ENCODE results near the gene SLC30A2. TPM values are rescaled to one million over a fixed set of nuclear protein-coding genes. Genes with fewer than 3 reads are reported as not detected.

The SLC30A2 gene
- total RNA-seq, 1 experiment from 2014 or later: 3.0 TPM

GRCh38 chr1:26082020-26082350, 36.1 kb upstream of the SLC30A2 start:
- Histone ChIP-seq H3K4me3 (ENCODE audit: low read depth, low read length) (no peak overlapping the region), H3K27me3 (replicated peaks; ENCODE audit: control insufficient read depth, insufficient read depth, low read length) (no peaks in the 10 kb centered on the region), H3K4me1 (peaks cover 40% of the 10 kb centered on the region), H3K36me3 (ENCODE audit: control insufficient read depth, insufficient read depth, low read length) (no peaks in the 10 kb centered on the region), H3K9me3 (no peaks in the 10 kb centered on the region)
- no TSS peak for BruUV-seq (replicated peaks)
- no peaks in the 10 kb centered on the region for H3K9me3 Mint-ChIP-seq (ENCODE audit: unreplicated experiment)
- ChIA-PET POLR2A (no interaction called here), CTCF (no interaction called here)
- H3K36me3 Mint-ChIP-seq (ENCODE audit: insufficient read depth, unreplicated experiment): peaks cover 5% of the 10 kb centered on the region
- H3K4me3 Mint-ChIP-seq (ENCODE audit: unreplicated experiment): no peak overlapping the region
- H3K27me3 Mint-ChIP-seq (ENCODE audit: insufficient read depth, unreplicated experiment): no peaks in the 10 kb centered on the region
- H3K27ac Mint-ChIP-seq (ENCODE audit: unreplicated experiment): no peak overlapping the region
- no peak for TF ChIP-seq CTCF (IDR thresholded peaks at IDR 0.05; ENCODE audit: insufficient read depth in 1 of 2, low read depth in 1 of 2, low read length in 1 of 2, severe bottlenecking in 1 of 2, unreplicated experiment in 1 of 2)
- intact Hi-C loops (cut with micrococcal nuclease; ENCODE audit: unreplicated experiment): no loop called here
- no peak for DNase-seq
- peaks cover 12% of the 10 kb centered on the region for H3K4me1 Mint-ChIP-seq (ENCODE audit: low read depth, unreplicated experiment)

- H3K27ac Mint-ChIP-seq (ENCODE audit: unreplicated experiment): no peak overlapping the region
- no peak for TF ChIP-seq CTCF (IDR thresholded peaks at IDR 0.05; ENCODE audit: insufficient read depth in 1 of 2, low read depth in 1 of 2, low read length in 1 of 2, severe bottlenecking in 1 of 2, unreplicated experiment in 1 of 2)
- peaks cover 5% of the 10 kb centered on the region for H3K36me3 Mint-ChIP-seq (ENCODE audit: insufficient read depth, unreplicated experiment)
- no peaks in the 10 kb centered on the region for H3K27me3 Mint-ChIP-seq (ENCODE audit: insufficient read depth, unreplicated experiment)
- no peaks in the 10 kb centered on the region for H3K9me3 Mint-ChIP-seq (ENCODE audit: unreplicated experiment)
- Histone ChIP-seq H3K27me3 (replicated peaks; ENCODE audit: control insufficient read depth, insufficient read depth, low read length) (no peaks in the 10 kb centered on the region), H3K4me3 (ENCODE audit: low read depth, low read length) (no peak overlapping the region), H3K4me1 (peaks cover 40% of the 10 kb centered on the region), H3K9me3 (no peaks in the 10 kb centered on the region), H3K36me3 (ENCODE audit: control insufficient read depth, insufficient read depth, low read length) (no peaks in the 10 kb centered on the region)
- H3K4me3 Mint-ChIP-seq (ENCODE audit: unreplicated experiment): no peak overlapping the region
- ChIA-PET POLR2A (no interaction called here), CTCF (no interaction called here)
- peaks cover 12% of the 10 kb centered on the region for H3K4me1 Mint-ChIP-seq (ENCODE audit: low read depth, unreplicated experiment)
- intact Hi-C loops (cut with micrococcal nuclease; ENCODE audit: unreplicated experiment): no loop called here
- no peak for DNase-seq
- BruUV-seq (replicated peaks): no TSS peak
Measured at GRCh38 chr1:26081267-26082019, 35.5 kb upstream of the SLC30A2 start.

- H3K9me3 Mint-ChIP-seq (ENCODE audit: unreplicated experiment): no peaks in the 10 kb centered on the region
- H3K27me3 Mint-ChIP-seq (ENCODE audit: insufficient read depth, unreplicated experiment): no peaks in the 10 kb centered on the region
- POLR2A ChIA-PET: no interaction called here
- H3K4me3 ChIP-seq (ENCODE audit: low read depth, low read length): no peak overlapping the region
- no peak overlapping the region for H3K4me3 Mint-ChIP-seq (ENCODE audit: unreplicated experiment)
- no peaks in the 10 kb centered on the region for H3K9me3 ChIP-seq
- TF ChIP-seq CTCF (IDR thresholded peaks at IDR 0.05; ENCODE audit: insufficient read depth in 1 of 2, low read depth in 1 of 2, low read length in 1 of 2, severe bottlenecking in 1 of 2, unreplicated experiment in 1 of 2): no peak
- H3K36me3 Mint-ChIP-seq (ENCODE audit: insufficient read depth, unreplicated experiment): peaks cover 5% of the 10 kb centered on the region
- DNase-seq: peak in 1 of 2 experiments; percentile 46
- BruUV-seq (replicated peaks): no TSS peak
- peaks cover 46% of the 10 kb centered on the region for H3K4me1 ChIP-seq
- peaks cover 12% of the 10 kb centered on the region for H3K4me1 Mint-ChIP-seq (ENCODE audit: low read depth, unreplicated experiment)
- no peaks in the 10 kb centered on the region for H3K27me3 ChIP-seq (replicated peaks; ENCODE audit: control insufficient read depth, insufficient read depth, low read length)
- no peaks in the 10 kb centered on the region for H3K36me3 ChIP-seq (ENCODE audit: control insufficient read depth, insufficient read depth, low read length)
- H3K27ac Mint-ChIP-seq (ENCODE audit: unreplicated experiment): no peak overlapping the region
- CTCF ChIA-PET: interaction anchor here (0.8 kb wide), 1 partner anchor 21 kb away, joined by 7 read pairs; no protein-coding TSS in a partner anchor
- intact Hi-C loops (cut with micrococcal nuclease; ENCODE audit: unreplicated experiment): no loop called here
Measured at GRCh38 chr1:26079960-26080814, 34.3 kb upstream of the SLC30A2 start.

Data from Caco-2 (cell line).